HG03045 (cell line): ENCODE data around the gene RNU5D-1.
A peak's percentile ranks its signal among the peaks of the same experiment; 100 is the strongest.

Experiments used
- ATAC-seq: cut with Tn5 transposase; IDR thresholded peaks from one replicate; pipeline ENCODE4 v1.9.1; 2021; ENCODE audit warnings: mild to moderate bottlenecking, moderate library complexity; ENCODE audit not compliant: unreplicated experiment

Gene RNU5D-1

GRCh38 chr1:44733784-44734183 is 2.8 kb upstream of the RNU5D-1 start:
- no peak for ATAC-seq

DNA sequence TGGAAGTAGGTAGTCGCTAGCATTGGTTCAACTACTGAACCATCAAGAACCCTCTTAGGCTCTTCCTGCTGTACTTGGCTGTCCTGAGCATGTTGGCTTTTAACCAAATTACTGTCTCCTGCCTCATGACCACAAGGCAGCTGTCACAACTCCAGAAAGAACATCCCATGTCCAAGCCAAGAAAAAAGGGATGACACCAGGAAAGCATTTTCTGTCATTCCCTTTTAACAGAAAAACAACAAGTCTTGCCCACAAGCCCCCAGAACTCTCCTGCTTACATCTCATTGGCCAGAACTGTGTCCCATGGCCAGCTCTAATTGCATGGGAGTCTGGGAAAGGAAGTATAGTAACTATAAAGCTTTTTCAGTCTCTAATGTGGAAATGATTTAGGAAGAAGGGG is 2.4 kb upstream of the RNU5D-1 start:
- no peak for ATAC-seq

DNA sequence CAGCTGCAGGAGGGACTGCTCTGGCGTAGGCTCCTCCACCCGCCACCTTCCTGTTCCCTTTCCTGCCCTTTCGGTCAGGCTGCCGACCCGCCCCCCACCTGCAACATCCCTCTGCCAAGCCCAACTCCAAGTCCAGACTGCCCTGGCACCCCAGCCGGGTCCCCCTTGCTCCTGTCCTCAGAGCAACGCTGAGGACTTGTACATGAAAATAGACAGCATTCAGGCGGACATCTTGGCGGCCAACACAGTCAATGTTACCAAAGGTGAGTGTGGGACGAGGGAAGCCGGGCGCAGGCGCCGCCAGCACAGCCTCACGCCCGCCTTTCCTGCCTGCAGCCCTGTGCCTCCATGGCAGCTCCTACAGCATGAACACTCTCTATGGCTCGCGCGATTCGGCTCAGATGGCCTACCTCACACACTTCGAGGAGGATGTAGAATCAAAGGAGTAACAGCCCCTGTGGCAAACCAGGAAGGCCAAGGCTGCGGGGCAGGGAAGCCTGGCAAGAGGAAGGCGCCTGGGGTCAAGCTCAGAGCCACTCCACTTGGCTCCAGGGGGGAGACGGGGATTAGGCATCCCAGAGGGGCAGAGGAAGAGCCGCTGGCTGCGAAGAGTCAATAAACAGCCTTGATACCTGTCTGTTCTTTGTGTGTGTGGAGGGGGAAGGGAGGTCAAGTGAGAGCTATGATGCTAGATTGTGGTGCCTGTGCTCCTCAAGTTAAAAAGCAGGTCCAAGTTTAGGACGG is 5.8 kb downstream of the RNU5D-1 start:
- no peak for ATAC-seq

DNA sequence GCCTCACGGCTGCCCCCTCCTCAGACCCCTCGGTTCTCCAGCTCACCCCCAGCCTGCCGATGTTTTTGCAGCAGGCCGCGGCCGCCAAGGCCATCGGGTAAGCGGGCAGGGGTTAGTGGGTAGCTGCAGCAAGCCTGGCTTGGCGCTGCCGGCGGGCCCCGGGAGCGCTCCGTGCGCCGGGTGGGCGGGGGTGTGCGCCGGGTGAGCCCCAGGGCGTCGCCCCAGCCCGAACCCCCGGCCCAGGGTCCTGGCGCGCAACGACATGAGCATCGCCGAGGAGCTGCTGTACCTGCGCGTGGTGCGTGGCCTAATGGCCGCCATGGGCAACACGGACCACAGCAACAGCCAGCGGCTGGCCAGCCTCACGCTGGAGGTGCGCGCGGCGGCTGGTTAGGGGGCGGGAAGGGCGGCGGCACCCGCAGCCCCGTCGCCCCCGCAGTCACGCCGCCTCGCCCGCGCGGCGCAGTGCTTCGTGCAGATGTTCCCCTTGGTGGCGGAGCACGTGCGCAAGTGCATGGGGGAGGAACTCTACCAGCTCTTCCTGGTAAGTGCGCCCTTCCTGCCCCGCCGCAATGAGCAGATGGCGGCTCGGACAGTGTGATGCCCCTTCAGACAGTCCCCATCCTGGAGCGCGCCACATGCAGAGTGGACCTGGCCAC is 6.5 kb downstream of the RNU5D-1 start:
- ATAC-seq = no peak

GRCh38 chr1:44723496-44724295 is 7.3 kb downstream of the RNU5D-1 start:
- ATAC-seq = no peak

GRCh38 chr1:44723064-44723463 is 7.9 kb downstream of the RNU5D-1 start:
- ATAC-seq = no peak

DNA sequence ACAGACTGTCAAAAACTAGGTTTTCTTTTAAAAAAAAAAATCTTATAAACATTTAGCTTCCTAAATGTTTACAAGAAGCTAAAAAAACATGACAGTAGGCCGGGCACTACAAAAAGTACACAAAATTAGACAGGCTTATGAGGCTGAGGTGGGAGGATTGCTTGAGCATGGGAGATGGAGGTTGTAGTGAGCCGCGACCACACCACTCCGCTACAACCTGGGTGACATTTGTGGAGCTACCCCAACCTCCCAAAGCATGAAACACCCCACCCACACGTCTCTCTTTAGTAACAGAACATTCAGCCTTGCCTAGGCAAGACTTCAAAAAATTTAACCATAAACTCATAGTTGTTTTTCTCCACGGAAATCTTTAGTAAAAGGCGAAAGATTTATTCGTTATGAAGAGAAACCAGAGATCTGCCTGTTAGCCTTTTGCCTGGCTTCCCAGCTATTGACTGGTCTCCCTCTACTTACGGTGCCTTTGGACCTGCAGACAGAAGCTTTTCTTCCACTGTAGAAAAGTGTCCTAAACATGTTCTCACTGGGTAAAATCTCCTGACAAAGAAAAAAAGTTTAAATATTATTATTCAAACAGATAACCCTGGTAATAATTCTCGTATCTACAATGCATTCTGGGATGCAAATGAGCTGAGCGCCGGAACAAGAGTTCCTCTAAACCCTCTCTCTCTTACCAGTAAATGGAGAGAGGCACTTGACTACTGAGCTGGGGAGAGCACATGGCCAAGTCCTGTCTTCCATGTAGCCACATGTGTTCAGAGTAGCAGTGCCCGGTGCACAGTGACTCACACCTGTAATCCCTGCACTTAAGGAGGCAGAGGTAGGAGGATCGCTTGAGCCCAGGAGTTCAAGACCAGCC is 9.2 kb downstream of the RNU5D-1 start:
- ATAC-seq = peak; percentile 76

- ATAC-seq = no peak
Observed at GRCh38 chr1:44720281-44720680, 10.7 kb downstream of the RNU5D-1 start.

- ATAC-seq = no peak
Observed at GRCh38 chr1:44719318-44719717, 11.7 kb downstream of the RNU5D-1 start.

GRCh38 chr1:44718091-44718490 is 12.9 kb downstream of the RNU5D-1 start:
- no peak for ATAC-seq

DNA sequence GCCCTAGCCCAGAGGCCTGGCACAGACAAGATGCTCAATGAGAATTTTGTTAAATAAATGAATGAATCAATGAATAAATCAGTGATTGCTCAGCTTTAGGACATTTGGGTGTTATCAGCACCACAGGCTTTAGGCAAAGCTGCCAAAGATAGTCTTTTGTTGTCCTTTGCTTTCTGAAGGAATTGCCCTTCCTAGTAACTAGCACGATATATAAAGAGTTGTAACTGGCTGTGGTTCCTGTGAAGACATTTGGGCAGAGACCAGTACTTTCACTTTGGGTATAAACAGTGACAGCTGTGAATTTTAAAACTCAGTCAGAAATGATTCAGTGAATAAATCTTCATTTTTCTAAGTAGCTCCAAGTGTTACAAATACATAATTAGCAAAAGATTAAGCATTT is 13.3 kb downstream of the RNU5D-1 start:
- ATAC-seq = no peak

DNA sequence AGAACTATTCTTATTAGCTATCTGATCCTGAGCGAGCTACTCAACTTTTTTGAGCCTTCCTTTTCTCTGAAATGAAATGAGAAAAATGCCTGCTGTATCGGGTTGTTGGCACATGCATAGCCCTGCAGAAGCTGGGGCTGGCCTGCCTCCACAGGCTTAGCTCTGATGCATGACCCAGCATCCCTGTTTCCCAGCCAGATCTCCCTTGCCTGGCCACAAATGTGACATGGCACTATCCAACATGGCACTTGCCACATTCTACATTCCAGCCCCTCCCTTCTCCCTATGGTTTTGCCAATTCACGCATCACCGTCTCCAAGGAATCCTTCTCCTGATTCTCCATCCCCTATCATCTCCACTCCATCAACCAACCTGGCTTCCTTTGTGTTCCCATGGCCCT is 13.8 kb downstream of the RNU5D-1 start:
- no peak for ATAC-seq

- no peak for ATAC-seq
Observed at GRCh38 chr1:44714944-44715571, 15.9 kb downstream of the RNU5D-1 start.

- no peak for ATAC-seq
Observed at GRCh38 chr1:44714532-44714931, 16.4 kb downstream of the RNU5D-1 start.

- ATAC-seq = no peak
Observed at GRCh38 chr1:44713321-44713781, 17.6 kb downstream of the RNU5D-1 start.

DNA sequence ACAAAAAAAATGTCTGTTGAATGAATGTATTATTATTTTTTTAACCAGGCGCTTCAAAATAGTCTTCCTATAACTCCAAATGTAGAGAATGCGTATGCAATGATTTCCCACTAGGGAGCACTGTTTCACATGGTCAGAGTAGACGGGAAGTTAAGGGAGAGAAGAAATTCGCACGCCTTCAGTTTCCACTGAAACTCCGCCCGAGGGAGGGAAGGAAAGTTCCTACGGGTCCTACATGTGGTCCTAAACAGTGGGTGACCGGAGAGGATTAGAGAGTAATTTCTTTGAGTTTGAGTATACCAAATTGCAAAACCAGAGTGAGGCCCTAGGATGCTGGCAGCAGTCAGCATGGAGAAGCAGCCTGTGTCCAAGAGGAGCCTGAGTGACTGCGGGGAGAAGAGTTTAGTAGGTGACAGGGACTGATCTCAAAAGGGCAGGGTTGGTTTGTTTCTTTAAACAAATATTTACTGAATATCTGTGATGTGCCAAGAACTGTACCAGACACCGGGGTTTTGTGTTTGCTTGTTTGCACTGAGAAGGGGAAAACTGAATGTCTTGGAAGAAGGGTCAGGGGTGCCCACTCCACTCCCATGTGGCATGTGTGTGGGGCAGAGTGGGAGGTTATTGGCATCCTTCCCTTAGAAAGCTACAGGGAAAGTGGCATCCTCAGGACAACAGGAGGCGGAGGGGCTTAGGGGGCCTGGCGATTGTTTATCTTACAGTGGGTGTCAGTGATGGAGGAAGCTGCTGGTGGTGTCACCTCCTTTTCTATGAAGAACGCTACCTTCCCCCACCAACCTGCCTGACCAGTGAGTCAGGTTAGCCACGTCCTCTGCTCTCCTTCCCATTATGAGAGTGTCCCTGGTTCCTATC is 22.8 kb downstream of the RNU5D-1 start:
- no peak for ATAC-seq

DNA sequence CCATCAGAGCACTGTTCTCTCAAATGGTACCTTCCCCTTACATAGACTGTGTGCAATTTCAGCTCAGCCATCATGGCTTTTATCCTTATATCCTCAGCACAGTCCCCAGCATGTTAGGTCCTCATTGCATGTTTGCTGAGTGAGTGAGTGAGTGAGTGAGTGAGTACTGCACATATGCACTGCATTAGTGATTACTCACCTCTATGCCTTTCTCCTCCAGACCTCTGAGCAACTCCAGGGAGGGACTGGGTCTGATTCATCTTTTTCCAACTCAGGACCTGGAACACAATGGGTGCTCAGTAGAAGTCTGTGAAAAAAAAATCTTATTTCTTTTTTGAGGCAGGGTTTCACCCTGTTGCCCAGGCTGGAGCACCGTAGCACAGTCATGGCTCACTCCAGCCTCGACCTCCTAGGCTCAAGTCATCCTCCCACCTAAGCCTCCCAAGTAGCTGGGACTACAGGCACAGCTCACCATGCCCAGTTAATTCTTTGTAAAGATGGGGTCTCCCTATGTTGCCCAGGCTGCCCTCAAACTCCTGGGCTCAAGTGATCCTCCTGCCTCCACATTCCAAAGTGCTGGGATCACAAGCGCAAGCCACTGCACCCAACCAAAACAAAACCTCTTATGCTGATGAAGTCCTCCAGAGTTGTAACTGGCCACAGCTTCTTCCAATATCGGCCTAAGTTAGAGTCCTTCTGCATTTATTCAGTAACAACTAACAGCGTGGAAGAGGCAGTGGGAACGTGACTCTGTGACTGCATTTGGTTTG is 23.7 kb downstream of the RNU5D-1 start:
- no peak for ATAC-seq

- ATAC-seq = no peak
Observed at GRCh38 chr1:44705938-44706337, 25.0 kb downstream of the RNU5D-1 start.

DNA sequence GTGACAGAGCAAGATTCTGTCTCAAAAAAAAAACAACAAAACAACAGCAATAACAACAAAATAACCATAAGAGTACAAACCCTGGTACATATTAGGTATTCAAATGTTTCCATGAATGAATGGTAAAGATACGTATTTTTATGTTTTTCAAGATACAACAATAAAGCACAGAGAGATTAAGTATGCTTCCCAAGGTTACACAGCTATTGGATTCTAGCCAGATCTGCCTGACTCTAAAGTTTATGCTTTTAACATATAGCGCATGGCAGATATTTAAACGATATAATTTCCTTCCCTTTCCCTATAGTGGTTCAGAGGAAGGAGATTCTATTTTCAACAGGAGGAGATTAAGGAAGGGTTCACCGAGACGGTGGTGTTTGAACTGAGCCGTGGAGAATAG is 25.5 kb downstream of the RNU5D-1 start:
- ATAC-seq = no peak
